22Rv1 (cell line): ENCODE data around the gene SLC52A3.

ENCODE experiments used
- H3K27ac ChIP-seq: fragments of 450-650 bp; 2 replicates; pipeline ENCODE4 v1.5.1; 2017
- ZFX ChIP-seq: fragments of 450-650 bp; IDR thresholded peaks from 2 replicates; pipeline ENCODE4 v1.6.1; 2017; ENCODE audit warnings: antibody characterized with exemption, borderline replicate concordance
- TF ChIP-seq, protein P1 (sequence below): fragments of 450-650 bp; IDR thresholded peaks from 2 replicates; pipeline ENCODE4 v1.5.1; 2017; ENCODE audit warnings: mild to moderate bottlenecking

Gene SLC52A3

DNA sequence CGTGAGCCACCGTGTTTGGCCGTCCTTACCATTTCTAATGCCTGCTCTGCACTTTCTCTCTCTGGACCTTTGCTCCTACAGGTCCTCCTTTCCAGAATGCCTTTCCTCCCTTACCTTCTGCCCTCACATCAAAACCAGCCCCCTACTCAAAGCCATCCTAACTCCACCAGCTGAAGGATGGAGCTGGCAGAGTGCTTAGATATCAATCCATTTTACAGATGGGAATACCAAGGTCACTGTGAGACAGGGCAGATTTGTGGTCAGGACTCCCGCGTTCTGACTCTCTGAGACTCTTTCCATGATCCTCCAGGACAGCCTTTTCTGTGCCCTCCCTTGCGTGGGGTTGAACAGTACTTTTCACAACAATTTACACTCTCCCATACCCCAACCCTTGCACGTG is 51.0 kb downstream of the SLC52A3 start:
- TF ChIP-seq, protein P1, sequence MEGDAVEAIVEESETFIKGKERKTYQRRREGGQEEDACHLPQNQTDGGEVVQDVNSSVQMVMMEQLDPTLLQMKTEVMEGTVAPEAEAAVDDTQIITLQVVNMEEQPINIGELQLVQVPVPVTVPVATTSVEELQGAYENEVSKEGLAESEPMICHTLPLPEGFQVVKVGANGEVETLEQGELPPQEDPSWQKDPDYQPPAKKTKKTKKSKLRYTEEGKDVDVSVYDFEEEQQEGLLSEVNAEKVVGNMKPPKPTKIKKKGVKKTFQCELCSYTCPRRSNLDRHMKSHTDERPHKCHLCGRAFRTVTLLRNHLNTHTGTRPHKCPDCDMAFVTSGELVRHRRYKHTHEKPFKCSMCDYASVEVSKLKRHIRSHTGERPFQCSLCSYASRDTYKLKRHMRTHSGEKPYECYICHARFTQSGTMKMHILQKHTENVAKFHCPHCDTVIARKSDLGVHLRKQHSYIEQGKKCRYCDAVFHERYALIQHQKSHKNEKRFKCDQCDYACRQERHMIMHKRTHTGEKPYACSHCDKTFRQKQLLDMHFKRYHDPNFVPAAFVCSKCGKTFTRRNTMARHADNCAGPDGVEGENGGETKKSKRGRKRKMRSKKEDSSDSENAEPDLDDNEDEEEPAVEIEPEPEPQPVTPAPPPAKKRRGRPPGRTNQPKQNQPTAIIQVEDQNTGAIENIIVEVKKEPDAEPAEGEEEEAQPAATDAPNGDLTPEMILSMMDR: no peak
- TF ChIP-seq ZFX: no peak
- no peak overlapping the region for H3K27ac ChIP-seq

DNA sequence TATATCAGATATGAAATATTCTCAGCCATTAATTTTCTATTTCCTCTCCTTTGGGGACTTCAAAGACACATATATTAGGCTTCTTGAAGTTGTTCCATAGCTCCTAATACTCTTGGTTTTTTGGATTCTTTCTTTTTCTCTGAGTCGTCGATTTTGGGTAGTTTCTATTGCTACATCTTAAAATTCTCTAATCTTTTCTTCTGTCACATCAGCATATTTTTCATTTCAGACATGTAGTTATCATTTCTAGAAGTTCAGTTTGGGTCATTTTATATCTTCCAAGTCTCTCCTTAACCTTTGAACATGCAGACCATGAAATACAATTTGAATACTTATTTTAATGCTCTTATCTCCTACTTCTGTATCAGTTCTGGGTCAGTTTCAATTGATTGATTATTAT is 53.8 kb downstream of the SLC52A3 start:
- no peak overlapping the region for H3K27ac ChIP-seq
- no peak for TF ChIP-seq ZFX
- TF ChIP-seq, protein P1: no peak

DNA sequence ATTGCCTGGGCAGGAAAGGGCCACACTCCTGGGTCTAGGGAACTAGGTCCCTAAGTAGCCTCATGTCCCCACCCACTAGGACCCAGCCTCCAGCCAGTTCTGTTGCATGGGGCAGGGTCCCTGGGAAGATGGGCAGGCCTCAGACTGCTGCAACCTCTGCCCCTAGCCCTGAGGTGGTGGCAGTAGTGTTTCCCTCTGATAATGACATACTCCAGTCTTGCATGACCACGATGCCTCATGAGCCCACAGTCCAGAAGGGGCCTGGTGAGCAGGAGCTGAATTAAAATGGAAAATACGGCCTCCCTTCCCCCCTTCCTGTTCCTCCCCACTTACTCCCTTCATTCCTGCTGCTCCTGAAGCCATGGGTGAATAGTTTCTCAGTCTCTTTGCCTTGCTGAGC is 56.7 kb downstream of the SLC52A3 start:
- TF ChIP-seq, protein P1: no peak
- TF ChIP-seq ZFX: no peak
- H3K27ac ChIP-seq: no peak overlapping the region

DNA sequence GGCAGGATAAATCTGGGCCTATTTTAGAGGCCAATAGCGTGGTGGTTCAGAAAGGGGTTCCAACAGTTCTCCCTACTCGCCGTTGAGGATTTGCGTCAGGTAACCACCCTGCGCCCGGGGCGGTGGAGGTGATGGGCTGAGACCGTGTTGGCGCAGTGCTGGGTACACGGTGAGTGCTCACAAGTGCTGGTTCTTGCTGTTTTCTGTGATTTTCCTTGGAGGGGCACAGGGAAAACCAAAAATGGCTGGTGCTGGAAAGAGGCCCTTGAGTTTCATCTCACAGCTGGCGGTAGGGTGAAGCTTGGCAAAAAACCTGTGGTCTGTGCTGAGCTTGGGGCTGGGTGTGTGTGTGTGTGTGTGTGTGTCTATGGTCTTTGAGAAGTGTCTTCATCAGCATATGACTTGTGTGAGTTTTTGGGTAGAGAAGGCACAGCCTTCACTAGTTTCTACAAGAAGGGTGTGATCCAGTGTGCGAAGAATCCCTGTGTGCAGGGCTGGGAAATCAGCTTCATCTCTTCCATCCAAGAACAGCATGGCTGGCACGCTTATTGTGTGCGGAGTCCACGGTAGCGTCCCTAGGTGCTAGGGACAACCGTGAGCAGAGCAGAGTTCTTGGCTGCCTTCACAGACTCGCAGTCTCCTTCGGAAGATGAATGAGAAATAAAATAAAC is 57.4 kb downstream of the SLC52A3 start:
- no peak overlapping the region for H3K27ac ChIP-seq
- no peak for TF ChIP-seq ZFX
- TF ChIP-seq, protein P1: no peak
